ENCODE data around the gene ELAVL2.

- TF ChIP-seq ZNF8 (CRISPR knock-in tag; IDR thresholded peaks at IDR 0.05) (no peak), ZC3H10 (CRISPR knock-in tag; IDR thresholded peaks at IDR 0.05) (no peak), GLIS3 (CRISPR knock-in tag; IDR thresholded peaks at IDR 0.05) (no peak), TOX (CRISPR knock-in tag; IDR thresholded peaks at IDR 0.05; ENCODE audit: borderline replicate concordance) (no peak), ZFP30 (CRISPR knock-in tag; IDR thresholded peaks at IDR 0.05) (no peak), OSR1 (CRISPR knock-in tag; IDR thresholded peaks at IDR 0.05) (no peak), ARNTL (CRISPR knock-in tag; IDR thresholded peaks at IDR 0.05; ENCODE audit: borderline replicate concordance, low read depth) (no peak), CREB5 (CRISPR knock-in tag; IDR thresholded peaks at IDR 0.05; ENCODE audit: low read depth) (no peak), PATZ1 (CRISPR knock-in tag; IDR thresholded peaks at IDR 0.05; ENCODE audit: borderline replicate concordance) (no peak), RARB (CRISPR knock-in tag; IDR thresholded peaks at IDR 0.05) (no peak), CSDC2 (CRISPR knock-in tag; IDR thresholded peaks at IDR 0.05) (no peak)
Observed at GRCh38 chr9:23779220-23779619, 46.8 kb downstream of the ELAVL2 start.
